Smooth muscle cell (in vitro differentiated cells): ENCODE measurements around the gene FAM228A. TPM values are rescaled to one million over a fixed set of nuclear protein-coding genes. Genes with fewer than 3 reads are reported as not detected.

Source experiments
- DNase-seq: peaks from one replicate; lab custom pipeline; 2025; ENCODE audit not compliant: unreplicated experiment; lab: John Stamatoyannopoulos, UW
- H2AFZ ChIP-seq: fragments of 200-600 bp; sonication (generic); 2 replicates; pipeline ENCODE4 v1.6.0; 2016; ENCODE audit warnings: antibody characterized with exemption, low read depth, mild to moderate bottlenecking
- H3F3A ChIP-seq: fragments of 200-600 bp; sonication (generic); 2 replicates; pipeline ENCODE4 v1.6.0; 2017; ENCODE audit warnings: antibody characterized with exemption, low read depth
- H3K27ac ChIP-seq: fragments of 200-600 bp; sonication (generic); 2 replicates; pipeline ENCODE4 v1.5.1; 2016; ENCODE audit warnings: low read depth, mild to moderate bottlenecking
- H3K27me3 ChIP-seq: fragments of 200-600 bp; sonication (generic); 2 replicates; pipeline ENCODE4 v1.6.1; 2016; ENCODE audit warnings: low read depth, mild to moderate bottlenecking
- H3K36me3 ChIP-seq: fragments of 200-600 bp; sonication (generic); 2 replicates; pipeline ENCODE4 v1.5.1; 2016; ENCODE audit warnings: low read depth
- H3K4me1 ChIP-seq: fragments of 200-600 bp; sonication (generic); 2 replicates; pipeline ENCODE4 v1.5.1; 2016; ENCODE audit warnings: low read depth
- H3K4me2 ChIP-seq: fragments of 200-600 bp; sonication (generic); 2 replicates; pipeline ENCODE4 v1.6.0; 2016; ENCODE audit warnings: mild to moderate bottlenecking
- H3K4me3 ChIP-seq: fragments of 200-600 bp; sonication (generic); 2 replicates; pipeline ENCODE4 v1.5.1; 2016; ENCODE audit warnings: mild to moderate bottlenecking
- H3K79me2 ChIP-seq: fragments of 200-600 bp; sonication (generic); 2 replicates; pipeline ENCODE4 v1.6.0; 2016; ENCODE audit warnings: low read depth, mild to moderate bottlenecking
- H3K9ac ChIP-seq: fragments of 200-600 bp; sonication (generic); 2 replicates; pipeline ENCODE4 v1.6.0; 2016; ENCODE audit warnings: low read depth
- H3K9me3 ChIP-seq: fragments of 200-600 bp; sonication (generic); replicated peaks from 2 replicates; pipeline ENCODE4 v1.5.1; 2016; ENCODE audit warnings: low read depth
- H4K20me1 ChIP-seq: fragments of 200-600 bp; sonication (generic); 2 replicates; pipeline ENCODE4 v1.6.0; 2016; ENCODE audit warnings: low read depth
- WGBS: methylation state at CpG from one replicate; pipeline ENCODE4 v1.1.7; 2016; ENCODE audit warnings: low lambda C conversion rate; 5-methylcytosine and 5-hydroxymethylcytosine counted together
- polyA plus RNA-seq: library from polyadenylated mRNA; unstranded; fragments of >200 nt; fragmentation: Nextera tagmentation; extraction: Ambion mirVana; gene quantifications from 2 replicates; pipeline ENCODE4 v1.2.1, GENCODE V29; 2016
- total RNA-seq: library from RNA; depleted of rRNA; stranded (reverse); fragments of >200 nt; gene quantifications from 2 replicates; pipeline ENCODE4 v1.2.3, GENCODE V29; 2014
- TF ChIP-seq, protein P1 (sequence below): fragments of 200-600 bp; sonication (generic); IDR thresholded peaks from 2 replicates; pipeline ENCODE4 v1.5.1; 2017; ENCODE audit warnings: borderline replicate concordance, mild to moderate bottlenecking, antibody characterized with exemption; ENCODE audit not compliant: insufficient read depth, poor library complexity, severe bottlenecking

Gene FAM228A
- total and polyA plus RNA-seq, 2 experiments from 2014 or later, result 0.57 TPM; not detected in 1

DNA sequence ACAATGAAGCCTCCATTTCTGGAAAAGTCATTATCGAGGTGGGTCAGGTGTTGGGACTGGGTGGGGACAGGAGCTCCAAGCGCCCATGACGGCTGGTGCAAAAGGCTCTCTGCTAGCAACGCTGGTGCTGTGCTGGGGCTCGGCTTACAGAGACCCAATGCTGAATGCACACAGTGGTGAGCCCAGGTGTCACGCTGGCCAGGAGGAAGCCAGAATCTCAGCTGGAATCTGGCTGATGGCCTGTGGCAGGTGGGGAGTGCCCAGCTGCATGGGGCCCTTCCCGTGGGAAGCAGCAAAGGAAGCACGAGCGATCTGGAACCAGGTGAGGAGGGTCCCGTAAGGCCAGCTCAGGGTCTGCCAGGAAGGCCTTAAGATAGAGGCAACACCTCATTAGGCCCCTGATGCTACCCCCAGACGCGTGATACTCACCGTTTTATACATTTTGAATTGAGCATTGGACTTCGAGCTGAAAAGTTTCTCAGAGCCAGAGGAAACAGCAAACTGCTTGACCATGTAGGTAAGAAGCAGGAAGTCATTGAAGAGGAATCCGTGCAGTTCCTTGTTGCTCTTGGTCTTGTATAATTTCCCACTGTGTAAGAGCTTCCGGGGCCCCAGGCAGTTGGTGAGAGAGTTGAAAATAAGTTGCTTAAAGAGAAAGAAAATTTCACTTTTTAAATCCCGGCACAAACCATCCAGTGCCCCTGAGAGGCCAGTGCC lies 34.7 kb downstream of the FAM228A start:
- Histone ChIP-seq H4K20me1 (no peaks in the 10 kb centered on the region), H3K27ac (no peak overlapping the region), H3F3A (no peaks in the 10 kb centered on the region), H2AFZ (no peak overlapping the region), H3K9me3 (no peaks in the 10 kb centered on the region), H3K4me2 (no peak overlapping the region), H3K4me3 (no peak overlapping the region), H3K27me3 (no peaks in the 10 kb centered on the region), H3K4me1 (no peaks in the 10 kb centered on the region), H3K36me3 (no peaks in the 10 kb centered on the region), H3K9ac (no peak overlapping the region), H3K79me2 (no peaks in the 10 kb centered on the region)
- 94% methylated on average over 17 of the region's 17 CpGs for WGBS
- DNase-seq, result no peak
- TF ChIP-seq, protein P1, sequence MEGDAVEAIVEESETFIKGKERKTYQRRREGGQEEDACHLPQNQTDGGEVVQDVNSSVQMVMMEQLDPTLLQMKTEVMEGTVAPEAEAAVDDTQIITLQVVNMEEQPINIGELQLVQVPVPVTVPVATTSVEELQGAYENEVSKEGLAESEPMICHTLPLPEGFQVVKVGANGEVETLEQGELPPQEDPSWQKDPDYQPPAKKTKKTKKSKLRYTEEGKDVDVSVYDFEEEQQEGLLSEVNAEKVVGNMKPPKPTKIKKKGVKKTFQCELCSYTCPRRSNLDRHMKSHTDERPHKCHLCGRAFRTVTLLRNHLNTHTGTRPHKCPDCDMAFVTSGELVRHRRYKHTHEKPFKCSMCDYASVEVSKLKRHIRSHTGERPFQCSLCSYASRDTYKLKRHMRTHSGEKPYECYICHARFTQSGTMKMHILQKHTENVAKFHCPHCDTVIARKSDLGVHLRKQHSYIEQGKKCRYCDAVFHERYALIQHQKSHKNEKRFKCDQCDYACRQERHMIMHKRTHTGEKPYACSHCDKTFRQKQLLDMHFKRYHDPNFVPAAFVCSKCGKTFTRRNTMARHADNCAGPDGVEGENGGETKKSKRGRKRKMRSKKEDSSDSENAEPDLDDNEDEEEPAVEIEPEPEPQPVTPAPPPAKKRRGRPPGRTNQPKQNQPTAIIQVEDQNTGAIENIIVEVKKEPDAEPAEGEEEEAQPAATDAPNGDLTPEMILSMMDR, result no peak

DNA sequence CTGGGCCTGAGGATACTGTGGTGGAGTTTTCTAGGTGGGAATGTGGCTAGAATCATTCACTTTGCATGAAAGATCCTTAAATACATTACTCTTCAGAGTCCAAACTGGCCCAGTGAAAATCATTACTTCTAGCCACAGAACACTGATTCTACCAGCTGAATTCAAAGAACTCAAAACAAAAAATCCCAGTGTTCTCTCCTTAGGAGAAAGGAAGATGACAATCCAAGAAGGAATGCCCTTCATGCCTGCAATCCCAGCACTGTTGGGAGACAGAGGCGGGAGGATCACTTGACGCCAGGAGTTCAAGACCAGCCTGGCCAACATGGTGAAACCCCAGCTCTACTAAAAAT lies 35.2 kb downstream of the FAM228A start:
- no peaks in the 10 kb centered on the region for H3K36me3 ChIP-seq
- H3K27ac ChIP-seq, result no peak overlapping the region
- no peaks in the 10 kb centered on the region for H3K4me1 ChIP-seq
- no peaks in the 10 kb centered on the region for H4K20me1 ChIP-seq
- no peak overlapping the region for H3K9ac ChIP-seq
- no peaks in the 10 kb centered on the region for H3K27me3 ChIP-seq
- DNase-seq, result no peak
- no peaks in the 10 kb centered on the region for H3K79me2 ChIP-seq
- H3K9me3 ChIP-seq, result no peaks in the 10 kb centered on the region
- no peaks in the 10 kb centered on the region for H3F3A ChIP-seq
- TF ChIP-seq, protein P1, result no peak
- WGBS, result 100% methylated on average over 2 of the region's 2 CpGs
- no peak overlapping the region for H3K4me2 ChIP-seq
- no peak overlapping the region for H2AFZ ChIP-seq
- no peak overlapping the region for H3K4me3 ChIP-seq

DNA sequence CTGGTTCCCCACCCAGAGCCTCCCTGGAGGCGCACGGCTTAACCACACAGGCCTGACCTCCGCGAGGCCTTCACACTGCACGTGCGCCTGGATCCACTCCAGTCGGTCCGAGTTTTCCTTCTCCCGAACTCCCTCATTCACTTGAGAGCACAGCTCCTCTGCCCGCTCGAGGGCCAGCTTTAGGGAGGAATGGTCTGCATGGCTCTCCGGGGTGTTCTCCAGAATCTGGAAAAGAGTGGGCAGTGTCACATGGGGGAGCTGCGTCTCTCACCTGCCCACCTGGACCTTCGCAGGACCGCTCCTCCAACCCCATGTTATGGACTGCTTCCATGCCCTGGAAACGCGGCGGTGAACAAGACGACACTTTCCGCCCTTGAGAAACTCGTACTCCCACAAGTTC lies 35.9 kb downstream of the FAM228A start:
- TF ChIP-seq, protein P1, result no peak
- Histone ChIP-seq H3K9ac (no peak overlapping the region), H3K4me1 (no peaks in the 10 kb centered on the region), H3F3A (no peaks in the 10 kb centered on the region), H3K4me3 (no peak overlapping the region), H2AFZ (no peak overlapping the region), H3K79me2 (no peaks in the 10 kb centered on the region), H3K27me3 (no peaks in the 10 kb centered on the region), H4K20me1 (no peaks in the 10 kb centered on the region), H3K4me2 (no peak overlapping the region), H3K9me3 (no peaks in the 10 kb centered on the region), H3K27ac (no peak overlapping the region), H3K36me3 (no peaks in the 10 kb centered on the region)
- WGBS, result 98% methylated on average over 21 of the region's 21 CpGs
- no peak for DNase-seq

DNA sequence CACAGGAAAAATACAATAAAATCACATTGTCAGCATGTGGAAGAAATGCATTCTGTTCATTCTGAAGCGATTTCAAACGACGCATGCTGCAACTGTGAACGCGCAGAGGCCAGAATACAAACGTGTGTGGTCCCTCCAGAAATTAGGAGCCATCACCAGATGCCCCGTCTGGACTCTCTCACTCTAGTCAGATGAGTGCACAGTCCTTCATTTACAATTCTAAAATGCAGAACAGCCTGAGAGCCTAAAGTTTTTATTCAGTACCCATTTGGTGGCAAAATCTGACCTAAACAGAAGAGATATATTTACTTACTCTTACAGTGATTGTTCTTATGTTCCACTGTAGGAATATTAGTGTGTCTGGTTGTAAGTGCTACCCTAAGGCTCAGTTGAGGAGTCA lies 36.6 kb downstream of the FAM228A start:
- H3K4me1 ChIP-seq, result no peaks in the 10 kb centered on the region
- WGBS, result 55% methylated on average over 7 of the region's 7 CpGs
- H4K20me1 ChIP-seq, result no peaks in the 10 kb centered on the region
- no peaks in the 10 kb centered on the region for H3K27me3 ChIP-seq
- no peaks in the 10 kb centered on the region for H3K79me2 ChIP-seq
- no peak for DNase-seq
- H3K4me3 ChIP-seq, result no peak overlapping the region
- no peak overlapping the region for H2AFZ ChIP-seq
- no peaks in the 10 kb centered on the region for H3F3A ChIP-seq
- no peaks in the 10 kb centered on the region for H3K36me3 ChIP-seq
- no peak overlapping the region for H3K27ac ChIP-seq
- no peak overlapping the region for H3K4me2 ChIP-seq
- TF ChIP-seq, protein P1, result no peak
- H3K9ac ChIP-seq, result no peak overlapping the region
- no peaks in the 10 kb centered on the region for H3K9me3 ChIP-seq
